SK-N-SH (cell line): Measurements from ENCODE around the gene AGAP1. TPM values are rescaled to one million over a fixed set of nuclear protein-coding genes. Genes with fewer than 3 reads are reported as not detected.

ENCODE experiments used
- CTCF ChIA-PET: fragments of 300-600, 350-600 bp; formaldehyde crosslinking; extraction: SDS; loops from one replicate; lab custom pipeline; 2021; lab: Yijun Ruan, JAX
- POLR2A ChIA-PET: fragments of 350-600 bp; sonication (Branson Sonifier 250); formaldehyde crosslinking; extraction: SDS; loops from one replicate; lab custom pipeline; 2020; ENCODE audit warnings: antibody characterized with exemption, inconsistent platforms; lab: Yijun Ruan, JAX
- DNase-seq: peaks from one replicate; pipeline ENCODE4 v3.0.0; 2012
- H2AFZ ChIP-seq: fragments of 200-600 bp; sonication (generic); 2 replicates; pipeline ENCODE4 v1.8.1; 2016; ENCODE audit warnings: antibody characterized with exemption, mild to moderate bottlenecking, low read depth
- H3F3A ChIP-seq: fragments of 200-600 bp; sonication (generic); replicated peaks from 2 replicates; pipeline ENCODE3; 2016; ENCODE audit warnings: antibody characterized with exemption, mild to moderate bottlenecking; ENCODE audit not compliant: insufficient read depth
- H3K27ac ChIP-seq, 2 experiments: fragments of 200-500 bp in 1 of 2; fragments of 200-600 bp in 1 of 2; sonication (Bioruptor generic) in 1 of 2; sonication (generic), shearing (Covaris generic) in 1 of 2; 2 replicates each; pipeline versions ENCODE4 v1.5.1 to v1.6.1; 2014 to 2016; ENCODE audit warnings: low read depth in 2 of 2, inconsistent platforms in 1 of 2, low read length in 1 of 2, mild to moderate bottlenecking in 1 of 2, mixed read lengths in 1 of 2
- H3K27me3 ChIP-seq: fragments of 200-600 bp; sonication (generic), shearing (Covaris generic); 2 replicates; pipeline ENCODE4 v1.6.1; 2016; ENCODE audit warnings: mixed run types; ENCODE audit not compliant: insufficient read depth
- H3K36me3 ChIP-seq, 2 experiments: fragments of 200-500 bp in 1 of 2; fragments of 200-600 bp in 1 of 2; sonication (Bioruptor generic) in 1 of 2; sonication (generic) in 1 of 2; replicated peaks in 1 of 2; 2 replicates each; pipeline versions ENCODE3 to v1.5.1; 2014 to 2016; ENCODE audit warnings: low read length in 1 of 2, mild to moderate bottlenecking in 1 of 2; ENCODE audit not compliant: insufficient read depth in 2 of 2, control insufficient read depth in 1 of 2
- H3K4me1 ChIP-seq, 2 experiments: fragments of 200-500 bp in 1 of 2; fragments of 200-600 bp in 1 of 2; sonication (Bioruptor generic) in 1 of 2; sonication (generic), shearing (Covaris generic) in 1 of 2; 2 replicates each; pipeline versions ENCODE4 v1.5.1 to v1.6.1; 2014 to 2016; ENCODE audit warnings: low read depth in 1 of 2, low read length in 1 of 2, mixed run types in 1 of 2; ENCODE audit not compliant: insufficient read depth in 2 of 2, control insufficient read depth in 1 of 2
- H3K4me2 ChIP-seq: fragments of 200-600 bp; sonication (generic), shearing (Covaris generic); 2 replicates; pipeline ENCODE4 v1.6.1; 2017; ENCODE audit warnings: mixed run types
- H3K4me3 ChIP-seq, 2 experiments: fragments of 200-500 bp in 1 of 2; fragments of 200-600 bp in 1 of 2; sonication (Bioruptor generic) in 1 of 2; sonication (generic), shearing (Covaris generic) in 1 of 2; 2 replicates each; pipeline versions ENCODE4 v1.5.1 to v1.8.1; 2014 to 2016; ENCODE audit warnings: low read depth in 2 of 2, inconsistent platforms in 1 of 2, low read length in 1 of 2, mild to moderate bottlenecking in 1 of 2, mixed read lengths in 1 of 2, moderate library complexity in 1 of 2
- H3K79me2 ChIP-seq: fragments of 200-600 bp; sonication (generic); 2 replicates; pipeline ENCODE4 v1.8.1; 2017; ENCODE audit warnings: mild to moderate bottlenecking; ENCODE audit not compliant: insufficient read depth
- H3K9ac ChIP-seq: fragments of 200-600 bp; sonication (generic); 2 replicates; pipeline ENCODE4 v1.6.1; 2017; ENCODE audit warnings: mixed run types
- H3K9me2 ChIP-seq: fragments of 200-600 bp; sonication (generic); 2 replicates; pipeline ENCODE4 v1.6.1; 2017; ENCODE audit warnings: mixed run types
- H3K9me3 ChIP-seq: fragments of 200-600 bp; sonication (generic); 2 replicates; pipeline ENCODE4 v1.6.1; 2017; ENCODE audit warnings: mixed run types, mild to moderate bottlenecking, moderate library complexity
- H4K20me1 ChIP-seq: fragments of 200-600 bp; sonication (generic); 2 replicates; pipeline ENCODE4 v1.6.1; 2017; ENCODE audit warnings: mild to moderate bottlenecking, mixed run types; ENCODE audit not compliant: insufficient read depth
- CHD2 ChIP-seq: fragments of 150-350 bp; IDR thresholded peaks from 2 replicates; pipeline ENCODE4 v1.6.1; 2018; ENCODE audit warnings: low read length; ENCODE audit not compliant: partially characterized antibody
- ELF1 ChIP-seq: IDR thresholded peaks from 2 replicates; pipeline ENCODE4 v1.4.0; 2012
- EZH2phosphoT487 ChIP-seq: fragments of 200-600 bp; sonication (generic); IDR thresholded peaks from 2 replicates; pipeline ENCODE4 v1.6.1; 2017; ENCODE audit warnings: low read depth, mixed run types, mild to moderate bottlenecking, antibody characterized with exemption, moderate library complexity, borderline replicate concordance
- FOSL2 ChIP-seq: IDR thresholded peaks from 2 replicates; pipeline ENCODE4 v1.4.0; 2012; ENCODE audit warnings: low read depth, mild to moderate bottlenecking, moderate library complexity, borderline replicate concordance
- FOXM1 ChIP-seq: IDR thresholded peaks from 2 replicates; pipeline ENCODE4 v1.4.0; 2012; ENCODE audit warnings: low read depth, mild to moderate bottlenecking
- GABPA ChIP-seq: IDR thresholded peaks from 2 replicates; pipeline ENCODE4 v1.4.0; 2012; ENCODE audit warnings: low read depth, mild to moderate bottlenecking
- GATA2 ChIP-seq: sonication (generic); formaldehyde crosslinking; IDR thresholded peaks from 2 replicates; pipeline ENCODE4 v1.5.0; 2020; ENCODE audit warnings: mild to moderate bottlenecking, missing genetic modification reagents
- JUND ChIP-seq: IDR thresholded peaks from 2 replicates; pipeline ENCODE4 v1.4.0; 2012
- MEF2A ChIP-seq: IDR thresholded peaks from 2 replicates; pipeline ENCODE4 v1.4.0; 2012; ENCODE audit warnings: low read depth, borderline replicate concordance
- MXI1 ChIP-seq: IDR thresholded peaks from 2 replicates; pipeline ENCODE4 v1.6.1; 2012; ENCODE audit warnings: mild to moderate bottlenecking, low read depth, low read length, improper control_type of control experiment
- POLR2AphosphoS5 ChIP-seq: IDR thresholded peaks from 2 replicates; pipeline ENCODE4 v1.6.1; 2012; ENCODE audit warnings: low read depth, low read length
- RCOR1 ChIP-seq: fragments of 150-350 bp; IDR thresholded peaks from 2 replicates; pipeline ENCODE4 v1.6.1; 2017; ENCODE audit warnings: antibody characterized with exemption, low read length
- TAF1 ChIP-seq: IDR thresholded peaks from 2 replicates; pipeline ENCODE4 v1.6.1; 2012; ENCODE audit warnings: low read depth, mild to moderate bottlenecking, low read length, moderate library complexity, borderline replicate concordance
- TEAD4 ChIP-seq: IDR thresholded peaks from 2 replicates; pipeline ENCODE4 v1.4.0; 2012; ENCODE audit warnings: mild to moderate bottlenecking, borderline replicate concordance; ENCODE audit not compliant: insufficient read depth
- WGBS: methylation state at CpG from one replicate; pipeline ENCODE4 v1.1.6; 2017; ENCODE audit warnings: low lambda C conversion rate; 5-methylcytosine and 5-hydroxymethylcytosine counted together
- polyA plus RNA-seq, 3 experiments: library from polyadenylated mRNA; depleted of rRNA; stranded (reverse); fragments of >200 nt; gene quantifications; 2 replicates each; pipeline ENCODE4 v1.2.3, GENCODE V29; 2012
- TF ChIP-seq, protein P1 (sequence below): IDR thresholded peaks from 2 replicates; pipeline ENCODE4 v1.4.0; 2012; ENCODE audit warnings: low read depth, borderline replicate concordance
- TF ChIP-seq, protein P2 (sequence below): IDR thresholded peaks from 2 replicates; pipeline ENCODE4 v1.4.0; 2012; ENCODE audit warnings: low read depth, borderline replicate concordance
- TF ChIP-seq, protein P3 (sequence below): IDR thresholded peaks from 2 replicates; pipeline ENCODE4; 2012
- TF ChIP-seq, protein P4 (sequence below): IDR thresholded peaks from 2 replicates; pipeline ENCODE4 v1.6.1; 2012; ENCODE audit warnings: mild to moderate bottlenecking, low read depth, low read length, moderate library complexity
- TF ChIP-seq, protein P5 (sequence below): IDR thresholded peaks from 2 replicates; pipeline ENCODE4 v1.4.0; 2012; ENCODE audit warnings: low read depth

The AGAP1 gene
- polyA plus RNA-seq, 1 of the 3 experiments (the other 2 are of a cell fraction), result 8.8 TPM

DNA sequence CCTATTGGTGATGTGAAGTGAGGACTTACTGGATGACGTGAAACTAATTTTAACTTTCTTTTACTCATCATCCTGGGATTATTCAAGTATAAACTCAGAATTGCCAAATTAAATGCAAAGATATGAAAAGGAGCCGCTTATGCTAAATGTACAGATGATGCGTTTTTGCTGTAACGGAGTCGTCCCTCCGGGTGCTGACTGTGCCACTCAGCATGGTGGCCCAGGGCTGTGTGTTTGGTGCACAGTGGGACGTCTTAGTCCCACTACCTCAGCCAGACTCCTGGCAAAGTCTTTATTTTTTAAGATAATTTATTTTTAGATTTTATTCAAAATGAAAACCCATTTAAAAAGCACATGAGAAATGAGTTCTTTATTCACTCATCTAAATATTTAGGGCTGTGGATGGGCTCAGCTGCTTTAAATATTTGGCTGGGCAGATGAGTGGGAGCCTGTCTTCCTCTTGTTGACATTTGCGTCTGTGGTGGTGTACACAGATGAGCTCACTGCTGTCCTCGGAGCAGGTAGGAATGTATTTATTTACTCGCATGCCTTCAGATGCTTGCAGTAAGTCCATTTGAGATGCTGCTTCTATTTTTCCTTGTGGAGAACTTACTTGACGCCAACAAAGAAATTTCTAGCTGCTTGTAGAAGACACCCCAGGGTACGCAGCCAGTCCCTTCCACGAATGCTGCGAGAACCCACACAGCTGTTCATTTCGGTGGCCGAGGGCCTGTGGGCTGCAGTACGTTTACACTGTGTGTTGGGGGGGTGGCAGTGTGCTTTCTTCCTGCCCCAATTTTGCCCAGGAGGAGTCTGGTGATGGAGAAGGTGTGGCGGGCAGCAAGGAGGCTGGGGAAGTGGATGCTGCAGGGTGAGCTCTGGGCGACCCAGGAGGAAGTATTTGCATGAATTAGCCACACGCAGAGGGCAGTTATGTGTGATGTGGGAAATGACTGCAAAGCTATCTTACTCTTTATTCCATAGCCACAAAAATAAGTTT is 105.0 kb downstream of the AGAP1 start:
- peaks cover 0 to 4% of the 10 kb centered on the region in 2 experiments; a peak in 1 of 4 replicates for H3K4me1 ChIP-seq
- H3K9me3 ChIP-seq, result no peaks in the 10 kb centered on the region
- H3K27ac ChIP-seq, result no peak overlapping the region
- ChIA-PET CTCF (interaction anchor here (0.9 to 11.1 kb wide), 6 partner anchors 39 to 582 kb away, joined by 3 to 301 read pairs (median 3); no protein-coding TSS in a partner anchor), POLR2A (no interaction called here)
- peaks cover 7% of the 10 kb centered on the region for H3K79me2 ChIP-seq
- no peaks in the 10 kb centered on the region for H3K36me3 ChIP-seq
- TF ChIP-seq GABPA (no peak), TEAD4 (no peak), EZH2phosphoT487 (no peak), GATA2 (CRISPR knock-in tag) (no peak), ELF1 (no peak), TAF1 (no peak), RCOR1 (no peak), POLR2AphosphoS5 (no peak), JUND (no peak), MEF2A (no peak), FOSL2 (no peak), MXI1 (no peak), FOXM1 (no peak), CHD2 (no peak)
- TF ChIP-seq, protein P1, sequence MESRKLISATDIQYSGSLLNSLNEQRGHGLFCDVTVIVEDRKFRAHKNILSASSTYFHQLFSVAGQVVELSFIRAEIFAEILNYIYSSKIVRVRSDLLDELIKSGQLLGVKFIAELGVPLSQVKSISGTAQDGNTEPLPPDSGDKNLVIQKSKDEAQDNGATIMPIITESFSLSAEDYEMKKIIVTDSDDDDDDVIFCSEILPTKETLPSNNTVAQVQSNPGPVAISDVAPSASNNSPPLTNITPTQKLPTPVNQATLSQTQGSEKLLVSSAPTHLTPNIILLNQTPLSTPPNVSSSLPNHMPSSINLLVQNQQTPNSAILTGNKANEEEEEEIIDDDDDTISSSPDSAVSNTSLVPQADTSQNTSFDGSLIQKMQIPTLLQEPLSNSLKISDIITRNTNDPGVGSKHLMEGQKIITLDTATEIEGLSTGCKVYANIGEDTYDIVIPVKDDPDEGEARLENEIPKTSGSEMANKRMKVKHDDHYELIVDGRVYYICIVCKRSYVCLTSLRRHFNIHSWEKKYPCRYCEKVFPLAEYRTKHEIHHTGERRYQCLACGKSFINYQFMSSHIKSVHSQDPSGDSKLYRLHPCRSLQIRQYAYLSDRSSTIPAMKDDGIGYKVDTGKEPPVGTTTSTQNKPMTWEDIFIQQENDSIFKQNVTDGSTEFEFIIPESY, result no peak
- TF ChIP-seq, protein P2, sequence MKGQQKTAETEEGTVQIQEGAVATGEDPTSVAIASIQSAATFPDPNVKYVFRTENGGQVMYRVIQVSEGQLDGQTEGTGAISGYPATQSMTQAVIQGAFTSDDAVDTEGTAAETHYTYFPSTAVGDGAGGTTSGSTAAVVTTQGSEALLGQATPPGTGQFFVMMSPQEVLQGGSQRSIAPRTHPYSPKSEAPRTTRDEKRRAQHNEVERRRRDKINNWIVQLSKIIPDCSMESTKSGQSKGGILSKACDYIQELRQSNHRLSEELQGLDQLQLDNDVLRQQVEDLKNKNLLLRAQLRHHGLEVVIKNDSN, result no peak
- TF ChIP-seq, protein P3, sequence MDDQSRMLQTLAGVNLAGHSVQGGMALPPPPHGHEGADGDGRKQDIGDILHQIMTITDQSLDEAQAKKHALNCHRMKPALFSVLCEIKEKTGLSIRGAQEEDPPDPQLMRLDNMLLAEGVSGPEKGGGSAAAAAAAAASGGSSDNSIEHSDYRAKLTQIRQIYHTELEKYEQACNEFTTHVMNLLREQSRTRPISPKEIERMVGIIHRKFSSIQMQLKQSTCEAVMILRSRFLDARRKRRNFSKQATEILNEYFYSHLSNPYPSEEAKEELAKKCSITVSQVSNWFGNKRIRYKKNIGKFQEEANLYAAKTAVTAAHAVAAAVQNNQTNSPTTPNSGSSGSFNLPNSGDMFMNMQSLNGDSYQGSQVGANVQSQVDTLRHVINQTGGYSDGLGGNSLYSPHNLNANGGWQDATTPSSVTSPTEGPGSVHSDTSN, result no peak
- TF ChIP-seq, protein P4, sequence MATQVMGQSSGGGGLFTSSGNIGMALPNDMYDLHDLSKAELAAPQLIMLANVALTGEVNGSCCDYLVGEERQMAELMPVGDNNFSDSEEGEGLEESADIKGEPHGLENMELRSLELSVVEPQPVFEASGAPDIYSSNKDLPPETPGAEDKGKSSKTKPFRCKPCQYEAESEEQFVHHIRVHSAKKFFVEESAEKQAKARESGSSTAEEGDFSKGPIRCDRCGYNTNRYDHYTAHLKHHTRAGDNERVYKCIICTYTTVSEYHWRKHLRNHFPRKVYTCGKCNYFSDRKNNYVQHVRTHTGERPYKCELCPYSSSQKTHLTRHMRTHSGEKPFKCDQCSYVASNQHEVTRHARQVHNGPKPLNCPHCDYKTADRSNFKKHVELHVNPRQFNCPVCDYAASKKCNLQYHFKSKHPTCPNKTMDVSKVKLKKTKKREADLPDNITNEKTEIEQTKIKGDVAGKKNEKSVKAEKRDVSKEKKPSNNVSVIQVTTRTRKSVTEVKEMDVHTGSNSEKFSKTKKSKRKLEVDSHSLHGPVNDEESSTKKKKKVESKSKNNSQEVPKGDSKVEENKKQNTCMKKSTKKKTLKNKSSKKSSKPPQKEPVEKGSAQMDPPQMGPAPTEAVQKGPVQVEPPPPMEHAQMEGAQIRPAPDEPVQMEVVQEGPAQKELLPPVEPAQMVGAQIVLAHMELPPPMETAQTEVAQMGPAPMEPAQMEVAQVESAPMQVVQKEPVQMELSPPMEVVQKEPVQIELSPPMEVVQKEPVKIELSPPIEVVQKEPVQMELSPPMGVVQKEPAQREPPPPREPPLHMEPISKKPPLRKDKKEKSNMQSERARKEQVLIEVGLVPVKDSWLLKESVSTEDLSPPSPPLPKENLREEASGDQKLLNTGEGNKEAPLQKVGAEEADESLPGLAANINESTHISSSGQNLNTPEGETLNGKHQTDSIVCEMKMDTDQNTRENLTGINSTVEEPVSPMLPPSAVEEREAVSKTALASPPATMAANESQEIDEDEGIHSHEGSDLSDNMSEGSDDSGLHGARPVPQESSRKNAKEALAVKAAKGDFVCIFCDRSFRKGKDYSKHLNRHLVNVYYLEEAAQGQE, result no peak
- TF ChIP-seq, protein P5, sequence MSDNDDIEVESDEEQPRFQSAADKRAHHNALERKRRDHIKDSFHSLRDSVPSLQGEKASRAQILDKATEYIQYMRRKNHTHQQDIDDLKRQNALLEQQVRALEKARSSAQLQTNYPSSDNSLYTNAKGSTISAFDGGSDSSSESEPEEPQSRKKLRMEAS, result no peak
- H4K20me1 ChIP-seq, result peaks cover 29% of the 10 kb centered on the region
- no peak overlapping the region for H2AFZ ChIP-seq
- DNase-seq, result no peak
- H3F3A ChIP-seq, result no peaks in the 10 kb centered on the region
- no peak overlapping the region for H3K9ac ChIP-seq
- H3K4me3 ChIP-seq, result no peak overlapping the region
- H3K4me2 ChIP-seq, result no peak overlapping the region
- no peaks in the 10 kb centered on the region for H3K9me2 ChIP-seq
- no peaks in the 10 kb centered on the region for H3K27me3 ChIP-seq
- 89% methylated on average over 20 of the region's 20 CpGs for WGBS
